Tibial nerve (tissue), 4 donors: ENCODE results near the gene POLD4. TPM values are rescaled to one million over a fixed set of nuclear protein-coding genes. Genes with fewer than 3 reads are reported as not detected.
A peak's percentile ranks its signal among the peaks of the same experiment; 100 is the strongest.

Experiments used
- DNase-seq, 2 donors: peaks; one replicate each; pipeline ENCODE4 v3.0.0-alpha.2; 2019; ENCODE audit warnings: low spot score in 2 of 2
- H3K27ac ChIP-seq, 4 donors: fragments of 200-600 bp; sonication (generic) in 3 of 4; one replicate each; pipeline ENCODE4 v1.5.1; 2017 to 2019; ENCODE audit warnings: mild to moderate bottlenecking in 1 of 4
- H3K27me3 ChIP-seq, 2 donors: fragments of 200-600 bp; sonication (generic) in 1 of 2; one replicate each; pipeline versions ENCODE4 v1.5.1 to v1.6.0; 2017 to 2019
- H3K36me3 ChIP-seq, 3 donors: fragments of 200-600 bp; sonication (generic); one replicate each; pipeline ENCODE4 v1.5.1; 2018 to 2019
- H3K4me1 ChIP-seq, 4 donors: fragments of 200-600 bp; sonication (generic) in 3 of 4; one replicate each; pipeline ENCODE4 v1.5.1; 2017 to 2019
- H3K4me3 ChIP-seq, 4 donors: fragments of 200-600 bp; sonication (generic) in 3 of 4; one replicate each; pipeline ENCODE4 v1.5.1; 2017 to 2019; ENCODE audit warnings: mild to moderate bottlenecking in 1 of 4, moderate library complexity in 1 of 4
- H3K9me3 ChIP-seq, 4 donors: fragments of 200-600 bp; sonication (generic) in 3 of 4; one replicate each; pipeline ENCODE4 v1.5.1; 2017 to 2019
- CTCF ChIP-seq, 5 experiments: fragments of 200-600 bp in 3 of 5; fragments of 450-650 bp in 2 of 5; sonication (generic) in 3 of 5; IDR thresholded peaks; one replicate each; pipeline ENCODE4 v1.5.1; 2016 to 2019; ENCODE audit warnings: antibody characterized with exemption in 5 of 5, mild to moderate bottlenecking in 3 of 5, moderate library complexity in 2 of 5
- EP300 ChIP-seq, 2 donors: sonication (generic); formaldehyde crosslinking; IDR thresholded peaks; one replicate each; pipeline ENCODE4 v1.6.1; 2017; ENCODE audit warnings: antibody characterized with exemption in 2 of 2, mild to moderate bottlenecking in 1 of 2
- POLR2A ChIP-seq, 2 donors: fragments of 450-650 bp; IDR thresholded peaks; one replicate each; pipeline ENCODE4 v1.6.1; 2017; ENCODE audit warnings: antibody characterized with exemption in 2 of 2, mild to moderate bottlenecking in 2 of 2, moderate library complexity in 2 of 2
- WGBS, 2 donors: methylation state at CpG; one replicate each; pipeline ENCODE4 v1.1.5; 2018; 5-methylcytosine and 5-hydroxymethylcytosine counted together
- total RNA-seq, 4 donors: library from RNA; depleted of rRNA; stranded (reverse); fragments of >200 nt; gene quantifications; one replicate each; pipeline ENCODE4 v1.1.0, GENCODE V29; 2016

The POLD4 gene
- total RNA-seq, 4 donors from 2014 or later = 70.8 to 154 (median 88.5) TPM

- H3K36me3 ChIP-seq = peaks cover 0 to 57% (median 0%) of the 10 kb centered on the region in 3 donors
- peaks cover 0 to 27% (median 11%) of the 10 kb centered on the region in 4 donors for H3K4me1 ChIP-seq
- H3K4me3 ChIP-seq = no peak overlapping the region
- no peaks in the 10 kb centered on the region for H3K9me3 ChIP-seq
- 89 to 90% methylated on average over 16 to 20 of the region's 20 CpGs for WGBS, 2 donors
- TF ChIP-seq CTCF (IDR thresholded peaks at IDR 0.05) = no peak
- TF ChIP-seq POLR2A (IDR thresholded peaks at IDR 0.05) = no peak
- no peak for TF ChIP-seq EP300 (IDR thresholded peaks at IDR 0.05)
- H3K27me3 ChIP-seq = no peaks in the 10 kb centered on the region
- DNase-seq = no peak
- H3K27ac ChIP-seq = no peak overlapping the region
Observed at GRCh38 chr11:67308031-67308866, 45.1 kb downstream of the POLD4 start.

GRCh38 chr11:67307545-67308001 is 45.8 kb downstream of the POLD4 start:
- Histone ChIP-seq H3K4me3 (no peak overlapping the region), H3K27ac (no peak overlapping the region), H3K9me3 (no peaks in the 10 kb centered on the region), H3K36me3 (peaks cover 0 to 57% (median 0%) of the 10 kb centered on the region in 3 donors), H3K27me3 (no peaks in the 10 kb centered on the region), H3K4me1 (peaks cover 0 to 31% (median 14%) of the 10 kb centered on the region in 4 donors)
- no peak for TF ChIP-seq EP300 (IDR thresholded peaks at IDR 0.05)
- no peak for TF ChIP-seq POLR2A (IDR thresholded peaks at IDR 0.05)
- TF ChIP-seq CTCF (IDR thresholded peaks at IDR 0.05) = no peak
- 84 to 90% methylated on average over 10 to 12 of the region's 12 CpGs for WGBS, 2 donors
- DNase-seq = no peak

GRCh38 chr11:67306769-67307544 is 46.4 kb downstream of the POLD4 start:
- 87% methylated on average over 15 to 19 of the region's 19 CpGs for WGBS, 2 donors
- Histone ChIP-seq H3K4me1 (peaks cover 0 to 31% (median 19%) of the 10 kb centered on the region in 4 donors), H3K9me3 (no peaks in the 10 kb centered on the region), H3K36me3 (peaks cover 0 to 58% (median 0%) of the 10 kb centered on the region in 3 donors), H3K27me3 (no peaks in the 10 kb centered on the region), H3K27ac (no peak overlapping the region), H3K4me3 (no peak overlapping the region)
- TF ChIP-seq EP300 (IDR thresholded peaks at IDR 0.05) (no peak), CTCF (IDR thresholded peaks at IDR 0.05) (no peak), POLR2A (IDR thresholded peaks at IDR 0.05) (no peak)
- DNase-seq = no peak

GRCh38 chr11:67304511-67305113 is 48.7 kb downstream of the POLD4 start:
- peak overlapping the region in 3 of 4 donors; percentile 89 to 96 (median 93) for H3K4me3 ChIP-seq
- H3K27ac ChIP-seq = peak overlapping the region in 3 of 4 donors; percentile 87 to 93 (median 88)
- no peaks in the 10 kb centered on the region for H3K27me3 ChIP-seq
- peaks cover 0 to 36% (median 21%) of the 10 kb centered on the region in 4 donors for H3K4me1 ChIP-seq
- H3K36me3 ChIP-seq = peaks cover 0 to 58% (median 5%) of the 10 kb centered on the region in 3 donors
- 81 to 85% methylated on average over 14 of the region's 14 CpGs for WGBS, 2 donors
- DNase-seq = no peak
- TF ChIP-seq CTCF (IDR thresholded peaks at IDR 0.05) (no peak), EP300 (IDR thresholded peaks at IDR 0.05) (no peak), POLR2A (IDR thresholded peaks at IDR 0.05) (no peak)
- no peaks in the 10 kb centered on the region for H3K9me3 ChIP-seq
